ENCODE measurements around the gene SETX.

The SETX gene

GRCh38 chr9:132243156-132244074 is 111.4 kb downstream of the SETX start:
- TF ChIP-seq CTCF (IDR thresholded peaks at IDR 0.05; ENCODE audit: insufficient read depth, low read length, poor library complexity, severe bottlenecking) (no peak), EZH2phosphoT487 (conservative IDR thresholded peaks at IDR 0.05; ENCODE audit: low read length) (no peak)
- Histone ChIP-seq H3K9ac (ENCODE audit: low read length) (no peak overlapping the region), H3K4me2 (ENCODE audit: low read depth, low read length, poor library complexity, severe bottlenecking) (no peak overlapping the region)

GRCh38 chr9:132242621-132243155 is 112.1 kb downstream of the SETX start:
- Histone ChIP-seq H3K9me3 (ENCODE audit: insufficient read depth, low read length) (no peaks in the 10 kb centered on the region), H3K9me2 (replicated peaks; ENCODE audit: insufficient read depth, low read length) (no peaks in the 10 kb centered on the region), H3K9ac (ENCODE audit: low read length) (peak overlapping the region; percentile 47), H3F3A (ENCODE audit: insufficient read depth) (no peaks in the 10 kb centered on the region), H3K27ac (ENCODE audit: low read depth, low read length) (no peak overlapping the region), H3K4me3 (ENCODE audit: insufficient read depth, low read length, poor library complexity, severe bottlenecking) (peak overlapping the region; percentile 53), H3K36me3 (ENCODE audit: low read length) (no peaks in the 10 kb centered on the region), H3K79me2 (ENCODE audit: insufficient read depth, low read length) (no peaks in the 10 kb centered on the region), H2AFZ (ENCODE audit: low read depth, low read length, severe bottlenecking) (no peak overlapping the region), H3K27me3 (ENCODE audit: low read length) (no peaks in the 10 kb centered on the region), H4K20me1 (ENCODE audit: low read depth, low read length) (no peaks in the 10 kb centered on the region), H3K4me2 (ENCODE audit: low read depth, low read length, poor library complexity, severe bottlenecking) (peak overlapping the region; percentile 57)
- no peak for TF ChIP-seq CTCF (IDR thresholded peaks at IDR 0.05; ENCODE audit: insufficient read depth, low read length, poor library complexity, severe bottlenecking)
- TF ChIP-seq EZH2phosphoT487 (conservative IDR thresholded peaks at IDR 0.05; ENCODE audit: low read length): no peak

More at GRCh38 chr9:132243156-132244074, 111.4 kb downstream of the SETX start:
- no peaks in the 10 kb centered on the region for H3K79me2 ChIP-seq (ENCODE audit: insufficient read depth, low read length)
- H4K20me1 ChIP-seq (ENCODE audit: low read depth, low read length): no peaks in the 10 kb centered on the region
- H3K36me3 ChIP-seq (ENCODE audit: low read length): no peaks in the 10 kb centered on the region
- no peaks in the 10 kb centered on the region for H3K27me3 ChIP-seq (ENCODE audit: low read length)
- H3K9me2 ChIP-seq (replicated peaks; ENCODE audit: insufficient read depth, low read length): no peaks in the 10 kb centered on the region
- no peaks in the 10 kb centered on the region for H3F3A ChIP-seq (ENCODE audit: insufficient read depth)
- H3K27ac ChIP-seq (ENCODE audit: low read depth, low read length): no peak overlapping the region
- no peak overlapping the region for H2AFZ ChIP-seq (ENCODE audit: low read depth, low read length, severe bottlenecking)
- no peaks in the 10 kb centered on the region for H3K9me3 ChIP-seq (ENCODE audit: insufficient read depth, low read length)
- H3K4me3 ChIP-seq (ENCODE audit: insufficient read depth, low read length, poor library complexity, severe bottlenecking): no peak overlapping the region

- TF ChIP-seq CTCF (IDR thresholded peaks at IDR 0.05; ENCODE audit: insufficient read depth, low read length, poor library complexity, severe bottlenecking) (no peak), EZH2phosphoT487 (conservative IDR thresholded peaks at IDR 0.05; ENCODE audit: low read length) (no peak)
- peak overlapping the region; percentile 57 for H3K4me2 ChIP-seq (ENCODE audit: low read depth, low read length, poor library complexity, severe bottlenecking)
- H2AFZ ChIP-seq (ENCODE audit: low read depth, low read length, severe bottlenecking): peak overlapping the region; percentile 45
- H4K20me1 ChIP-seq (ENCODE audit: low read depth, low read length): no peaks in the 10 kb centered on the region
- H3F3A ChIP-seq (ENCODE audit: insufficient read depth): no peaks in the 10 kb centered on the region
- H3K4me3 ChIP-seq (ENCODE audit: insufficient read depth, low read length, poor library complexity, severe bottlenecking): peak overlapping the region; percentile 53
- H3K9ac ChIP-seq (ENCODE audit: low read length): peak overlapping the region; percentile 47
- no peaks in the 10 kb centered on the region for H3K79me2 ChIP-seq (ENCODE audit: insufficient read depth, low read length)
- no peaks in the 10 kb centered on the region for H3K36me3 ChIP-seq (ENCODE audit: low read length)
- no peak overlapping the region for H3K27ac ChIP-seq (ENCODE audit: low read depth, low read length)
- no peaks in the 10 kb centered on the region for H3K27me3 ChIP-seq (ENCODE audit: low read length)
- no peaks in the 10 kb centered on the region for H3K9me2 ChIP-seq (replicated peaks; ENCODE audit: insufficient read depth, low read length)
- H3K9me3 ChIP-seq (ENCODE audit: insufficient read depth, low read length): no peaks in the 10 kb centered on the region
Observed at GRCh38 chr9:132241840-132242620, 112.8 kb downstream of the SETX start.

Measured in SU-DHL-6 (cell line).